Right lobe of liver (tissue), 6 donors: ENCODE data around the gene FAM9C. TPM values are rescaled to one million over a fixed set of nuclear protein-coding genes. Genes with fewer than 3 reads are reported as not detected.

Source experiments
- ATAC-seq, 4 donors: fragments of 200-7000 bp; cut with Tn5 transposase; one replicate each; pipeline ENCODE4 v1.9.1; 2020; ENCODE audit warnings: mild to moderate bottlenecking in 4 of 4, moderate library complexity in 4 of 4
- DNase-seq, 3 donors: peaks; one replicate each; pipeline ENCODE4 v3.0.0-alpha.2; 2020
- H3K27ac ChIP-seq, 3 donors: fragments of 200-600 bp; one replicate each; pipeline ENCODE4 v1.8.0; 2022
- H3K27me3 ChIP-seq, 2 donors: fragments of 200-600 bp; one replicate each; pipeline ENCODE4 v1.8.0; 2022
- H3K36me3 ChIP-seq, 4 donors: fragments of 200-600 bp; sonication (generic) in 1 of 4; one replicate each; pipeline versions ENCODE4 v1.5.1 to v1.8.0; 2017 to 2022; ENCODE audit warnings: control low read depth in 1 of 4
- H3K4me1 ChIP-seq, 4 donors: fragments of 200-600 bp; sonication (generic) in 1 of 4; one replicate each; pipeline versions ENCODE4 v1.5.1 to v1.8.0; 2017 to 2022; ENCODE audit warnings: control low read depth in 1 of 4
- H3K4me3 ChIP-seq, 3 donors: fragments of 200-600 bp; one replicate each; pipeline ENCODE4 v1.8.0; 2022
- H3K9me3 ChIP-seq, 4 donors: fragments of 200-600 bp; sonication (generic) in 1 of 4; one replicate each; pipeline versions ENCODE4 v1.5.1 to v1.8.0; 2017 to 2022; ENCODE audit warnings: control low read depth in 1 of 4
- POLR2A ChIP-seq: fragments of 450-650 bp; IDR thresholded peaks from one replicate; pipeline ENCODE4 v1.6.1; 2017; ENCODE audit warnings: antibody characterized with exemption, mild to moderate bottlenecking
- WGBS: methylation state at CpG from one replicate; pipeline ENCODE4 v1.1.6; 2018; ENCODE audit warnings: low coverage, low lambda C conversion rate; ENCODE audit not compliant: insufficient coverage; ENCODE audit errors: missing lambda C conversion rate; 5-methylcytosine and 5-hydroxymethylcytosine counted together
- intact Hi-C, 2 donors: fragments of 100-400 bp; cut with DNase I; formaldehyde crosslinking; loops; one replicate each; pipeline versions ENCODE4 v1.11.2 to v1.14.1; 2022
- total RNA-seq, 6 experiments: library from RNA; depleted of rRNA in 2 of 6; stranded (reverse); fragments of >200 nt in 2 of 6; fragmentation: NEBNext Ultra II Directional in 3 of 6; extraction: Animal tissue kit (Norgen Biotek cat#: 25700) in 3 of 6; gene quantifications; one replicate each; pipeline versions ENCODE4 v1.1.0 to v1.2.4, GENCODE V29; 2016 to 2023
- TF ChIP-seq, protein P1 (sequence below), 4 donors: fragments of 200-600 bp in 3 of 4; fragments of 450-650 bp in 1 of 4; IDR thresholded peaks; one replicate each; pipeline versions ENCODE4 v1.5.1 to v1.8.0; 2016 to 2022; ENCODE audit warnings: antibody characterized with exemption in 4 of 4, mild to moderate bottlenecking in 2 of 4
- donor health status: DM: no; HTN: yes; CAD: no.
- donor health status: DM: no; HTN: no; CAD: no.
- donor health status: DM: no; HTN: no; CAD: no.
- donor health status: DM: no; HTN: yes; CAD: no.
- donor health status: DM: no; HTN: yes; CAD: no.

Gene FAM9C
- total RNA-seq, 6 experiments from 2014 or later = not detected

DNA sequence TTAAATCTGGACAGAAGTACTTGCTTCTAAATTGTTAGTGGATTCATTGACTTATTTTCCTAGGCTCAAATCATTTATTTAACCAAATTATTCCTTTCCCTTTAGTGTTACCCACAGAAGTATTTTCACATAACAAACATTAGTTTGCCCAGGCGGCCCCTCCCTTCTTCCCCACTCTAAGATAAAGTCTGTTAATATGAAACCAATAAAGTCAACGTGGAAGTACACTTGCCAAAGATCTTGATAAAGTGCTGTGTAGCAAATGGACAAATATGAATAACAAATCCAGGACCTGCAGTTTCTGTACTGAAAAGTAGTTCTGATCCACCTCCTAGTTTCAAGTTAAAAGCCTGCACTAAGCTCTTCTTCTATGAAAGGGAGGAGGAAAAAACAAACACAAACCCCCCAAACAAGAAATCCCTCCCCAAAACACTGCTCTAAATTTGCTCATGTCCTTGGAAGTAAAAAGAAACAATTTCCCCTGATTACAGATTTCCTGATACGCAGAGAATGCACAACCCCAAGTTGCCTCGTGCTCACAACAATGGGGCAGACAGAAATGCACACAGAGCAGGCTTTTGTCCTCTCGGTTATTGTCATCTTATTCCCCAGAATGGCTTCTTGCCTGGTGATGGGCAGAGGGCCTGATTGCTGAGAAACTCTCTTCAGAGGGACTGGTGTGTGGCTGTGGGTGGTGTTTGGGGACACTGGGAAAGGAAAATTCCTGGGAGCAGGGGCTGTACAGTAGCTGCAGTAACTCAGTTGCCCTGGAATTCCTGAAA, 46.3 kb downstream of the FAM9C start:
- TF ChIP-seq POLR2A = no peak
- TF ChIP-seq, protein P1, sequence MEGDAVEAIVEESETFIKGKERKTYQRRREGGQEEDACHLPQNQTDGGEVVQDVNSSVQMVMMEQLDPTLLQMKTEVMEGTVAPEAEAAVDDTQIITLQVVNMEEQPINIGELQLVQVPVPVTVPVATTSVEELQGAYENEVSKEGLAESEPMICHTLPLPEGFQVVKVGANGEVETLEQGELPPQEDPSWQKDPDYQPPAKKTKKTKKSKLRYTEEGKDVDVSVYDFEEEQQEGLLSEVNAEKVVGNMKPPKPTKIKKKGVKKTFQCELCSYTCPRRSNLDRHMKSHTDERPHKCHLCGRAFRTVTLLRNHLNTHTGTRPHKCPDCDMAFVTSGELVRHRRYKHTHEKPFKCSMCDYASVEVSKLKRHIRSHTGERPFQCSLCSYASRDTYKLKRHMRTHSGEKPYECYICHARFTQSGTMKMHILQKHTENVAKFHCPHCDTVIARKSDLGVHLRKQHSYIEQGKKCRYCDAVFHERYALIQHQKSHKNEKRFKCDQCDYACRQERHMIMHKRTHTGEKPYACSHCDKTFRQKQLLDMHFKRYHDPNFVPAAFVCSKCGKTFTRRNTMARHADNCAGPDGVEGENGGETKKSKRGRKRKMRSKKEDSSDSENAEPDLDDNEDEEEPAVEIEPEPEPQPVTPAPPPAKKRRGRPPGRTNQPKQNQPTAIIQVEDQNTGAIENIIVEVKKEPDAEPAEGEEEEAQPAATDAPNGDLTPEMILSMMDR (IDR thresholded peaks at IDR 0.05) = no peak
- Histone ChIP-seq H3K9me3 (no peaks in the 10 kb centered on the region), H3K4me1 (peaks cover 0 to 10% (median 0%) of the 10 kb centered on the region in 4 donors), H3K36me3 (no peaks in the 10 kb centered on the region), H3K27ac (peak overlapping the region in 2 of 3 donors; percentile 30 to 32), H3K4me3 (no peak overlapping the region), H3K27me3 (no peaks in the 10 kb centered on the region)
- DNase-seq (no peak), ATAC-seq (peak; percentile 70 to 93 (median 76))
- intact Hi-C loops = no loop called here
- 17% methylated on average over 5 of the region's 5 CpGs for WGBS

DNA sequence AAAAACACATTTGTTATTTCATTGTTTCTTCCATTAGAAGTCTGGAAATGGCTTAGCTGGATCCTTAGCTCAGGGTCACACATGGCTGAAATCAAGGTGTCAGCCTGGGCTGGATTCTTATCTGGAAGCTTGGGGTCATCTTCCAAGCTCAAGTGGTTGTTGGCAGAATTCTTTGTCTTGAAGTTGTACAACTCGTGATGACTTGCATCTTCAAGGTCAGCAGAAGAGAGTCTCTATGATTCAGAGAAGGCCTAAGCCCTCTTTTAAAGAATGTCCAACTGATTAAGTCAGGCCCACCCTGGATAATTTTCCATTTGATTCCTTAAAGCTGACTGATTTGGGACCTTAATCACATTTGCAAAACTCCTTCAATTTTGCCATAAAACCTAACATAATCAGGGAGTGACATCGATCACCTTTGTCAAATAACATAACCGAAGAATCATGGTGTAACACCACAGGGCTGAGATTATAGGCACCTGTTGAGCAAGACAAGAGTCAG, 47.4 kb downstream of the FAM9C start:
- H3K36me3 ChIP-seq = no peaks in the 10 kb centered on the region
- ATAC-seq (no peak), DNase-seq (no peak)
- H3K4me1 ChIP-seq = peaks cover 0 to 10% (median 0%) of the 10 kb centered on the region in 4 donors
- H3K9me3 ChIP-seq = no peaks in the 10 kb centered on the region
- peak overlapping the region in 1 of 3 donors; percentile 30 for H3K27ac ChIP-seq
- no peak overlapping the region for H3K4me3 ChIP-seq
- no peaks in the 10 kb centered on the region for H3K27me3 ChIP-seq
- intact Hi-C loops = no loop called here
- WGBS = 63% methylated on average over 3 of the region's 3 CpGs
- no peak for TF ChIP-seq POLR2A

GRCh38 chrX:12994321-12994720, 50.1 kb downstream of the FAM9C start:
- no peaks in the 10 kb centered on the region for H3K27me3 ChIP-seq
- peaks cover 0 to 13% (median under 1%) of the 10 kb centered on the region in 4 donors for H3K4me1 ChIP-seq
- intact Hi-C loops = no loop called here
- TF ChIP-seq POLR2A = no peak
- TF ChIP-seq, protein P1 (IDR thresholded peaks at IDR 0.05) = no peak
- no peak overlapping the region for H3K27ac ChIP-seq
- ATAC-seq (no peak), DNase-seq (no peak)
- no peaks in the 10 kb centered on the region for H3K36me3 ChIP-seq
- 62% methylated on average over 4 of the region's 4 CpGs for WGBS
- H3K4me3 ChIP-seq = no peak overlapping the region
- no peaks in the 10 kb centered on the region for H3K9me3 ChIP-seq

GRCh38 chrX:12993826-12994225, 50.6 kb downstream of the FAM9C start:
- H3K9me3 ChIP-seq = no peaks in the 10 kb centered on the region
- H3K4me1 ChIP-seq = peaks cover 0 to 16% (median 3%) of the 10 kb centered on the region in 4 donors
- 78% methylated on average over 1 of the region's 1 CpG for WGBS
- ATAC-seq = no peak
- H3K27ac ChIP-seq = no peak overlapping the region
- intact Hi-C loops = no loop called here
- H3K36me3 ChIP-seq = no peaks in the 10 kb centered on the region
- TF ChIP-seq POLR2A = no peak
- H3K27me3 ChIP-seq = no peaks in the 10 kb centered on the region
- no peak overlapping the region for H3K4me3 ChIP-seq
- DNase-seq = no peak

DNA sequence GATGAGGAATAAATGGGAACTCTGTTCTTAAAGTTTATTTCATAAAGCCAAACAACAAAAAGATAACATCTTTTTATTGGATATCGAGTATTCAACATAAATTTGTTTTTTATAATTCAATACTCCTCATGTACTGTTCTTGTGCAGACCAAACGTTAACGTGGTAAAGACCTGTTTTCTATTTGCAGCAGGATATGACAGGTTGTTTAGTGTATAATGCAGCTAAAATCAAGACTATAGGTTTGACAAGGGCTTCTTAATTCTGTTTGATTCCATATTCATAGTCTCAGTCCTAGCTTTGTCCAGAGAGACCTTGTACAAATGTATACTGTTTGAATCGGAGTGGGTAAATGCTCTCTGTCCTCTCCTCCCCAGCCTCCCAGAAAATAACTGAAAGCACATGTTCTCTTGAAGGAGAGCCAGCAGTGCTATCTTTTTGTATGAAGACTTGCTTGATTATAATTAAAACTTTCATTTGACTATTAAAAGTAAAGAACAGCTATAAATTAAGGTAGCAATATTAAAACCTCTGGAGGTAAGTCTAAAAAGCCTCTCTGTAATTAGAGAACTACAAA, 51.8 kb downstream of the FAM9C start:
- H3K9me3 ChIP-seq = no peaks in the 10 kb centered on the region
- no peak for TF ChIP-seq POLR2A
- TF ChIP-seq, protein P1 (IDR thresholded peaks at IDR 0.05) = no peak
- H3K4me3 ChIP-seq = no peak overlapping the region
- no peak for DNase-seq
- H3K27me3 ChIP-seq = no peaks in the 10 kb centered on the region
- H3K27ac ChIP-seq = no peak overlapping the region
- WGBS = 84% methylated on average over 4 of the region's 4 CpGs
- intact Hi-C loops = no loop called here
- H3K36me3 ChIP-seq = no peaks in the 10 kb centered on the region
- ATAC-seq = no peak
- peaks cover 0 to 7% (median 3%) of the 10 kb centered on the region in 4 donors for H3K4me1 ChIP-seq
